Spinal cord (tissue), 10 donors: ENCODE results near the gene FRMD3. TPM values are rescaled to one million over a fixed set of nuclear protein-coding genes. Genes with fewer than 3 reads are reported as not detected.
A peak's percentile ranks its signal among the peaks of the same experiment; 100 is the strongest.

Source experiments
- DNase-seq, 6 donors: peaks; one replicate each; pipeline versions ENCODE4 v3.0.0 to v3.0.0-alpha.2; 2013 to 2015; ENCODE audit warnings: low spot score in 6 of 6, low read depth in 4 of 6
- H3K27ac ChIP-seq: one replicate; pipeline ENCODE4 v1.5.1; 2013; ENCODE audit warnings: low read depth, low read length, control low read depth
- H3K27me3 ChIP-seq: one replicate; pipeline ENCODE4 v1.6.1; 2013; ENCODE audit warnings: low read length; ENCODE audit not compliant: control insufficient read depth, insufficient read depth
- H3K36me3 ChIP-seq: one replicate; pipeline ENCODE4 v1.6.1; 2013; ENCODE audit warnings: low read length; ENCODE audit not compliant: control insufficient read depth, insufficient read depth
- H3K4me1 ChIP-seq: one replicate; pipeline ENCODE4 v1.6.1; 2013; ENCODE audit warnings: low read length; ENCODE audit not compliant: control insufficient read depth, insufficient read depth
- H3K4me3 ChIP-seq: one replicate; pipeline ENCODE4 v1.5.1; 2013; ENCODE audit warnings: low read depth, low read length, control low read depth
- H3K9me3 ChIP-seq: one replicate; pipeline ENCODE4 v1.6.1; 2013; ENCODE audit warnings: low read length; ENCODE audit not compliant: control insufficient read depth, insufficient read depth
- WGBS: methylation state at CpG from one replicate; pipeline ENCODE4 v1.1.5; 2013; ENCODE audit warnings: missing lambda C conversion rate; ENCODE audit not compliant: insufficient coverage; 5-methylcytosine and 5-hydroxymethylcytosine counted together
- polyA plus RNA-seq, 2 donors: library from polyadenylated mRNA; unstranded; fragments of 120-200 nt; gene quantifications; one replicate each; pipeline ENCODE4 v1.2.1, GENCODE V29; 2013; ENCODE audit not compliant: insufficient read length in 2 of 2
- total RNA-seq, 2 donors: library from RNA; depleted of rRNA in 1 of 2; stranded (reverse); fragments of 120-200 nt in 1 of 2; fragments of >200 nt in 1 of 2; gene quantifications; one replicate each; pipeline versions ENCODE4 v1.2.3 to v1.2.4, GENCODE V29; 2013 to 2014
- donor health status: healthy.

FRMD3 gene
- total and polyA plus RNA-seq, 4 donors = 12.6 to 26.8 (median 16.5) TPM

- no peaks in the 10 kb centered on the region for H3K9me3 ChIP-seq
- H3K4me3 ChIP-seq = no peak overlapping the region
- peaks cover 3% of the 10 kb centered on the region for H3K4me1 ChIP-seq
These were observed 113.4 kb downstream of the FRMD3 start for GRCh38 chr9:83424831-83425230.

GRCh38 chr9:83423815-83424707 is 114.1 kb downstream of the FRMD3 start:
- 100% methylated on average over 3 of the region's 14 CpGs for WGBS
- no peak overlapping the region for H3K4me3 ChIP-seq
- no peaks in the 10 kb centered on the region for H3K27me3 ChIP-seq
- no peak overlapping the region for H3K27ac ChIP-seq
- H3K9me3 ChIP-seq = no peaks in the 10 kb centered on the region
- peak in 1 of 6 donors; percentile 19 for DNase-seq
- H3K4me1 ChIP-seq = peaks cover 3% of the 10 kb centered on the region
- no peaks in the 10 kb centered on the region for H3K36me3 ChIP-seq

More at GRCh38 chr9:83424831-83425230, 113.4 kb downstream of the FRMD3 start:
- no peaks in the 10 kb centered on the region for H3K27me3 ChIP-seq
- no peaks in the 10 kb centered on the region for H3K36me3 ChIP-seq
- no peak overlapping the region for H3K27ac ChIP-seq
- WGBS = no CpG with 5 or more reads among the region's 2 CpGs
- no peak for DNase-seq

GRCh38 chr9:83422527-83422926 is 115.7 kb downstream of the FRMD3 start:
- Histone ChIP-seq H3K4me3 (no peak overlapping the region), H3K27ac (no peak overlapping the region), H3K27me3 (no peaks in the 10 kb centered on the region), H3K4me1 (peaks cover 3% of the 10 kb centered on the region), H3K9me3 (no peaks in the 10 kb centered on the region), H3K36me3 (no peaks in the 10 kb centered on the region)
- 100% methylated on average over 1 of the region's 3 CpGs for WGBS
- peak in 1 of 6 donors; percentile 21 for DNase-seq

- Histone ChIP-seq H3K36me3 (no peaks in the 10 kb centered on the region), H3K9me3 (no peaks in the 10 kb centered on the region), H3K4me3 (no peak overlapping the region), H3K27me3 (no peaks in the 10 kb centered on the region), H3K27ac (no peak overlapping the region), H3K4me1 (no peaks in the 10 kb centered on the region)
- WGBS = 100% methylated on average over 1 of the region's 3 CpGs
- DNase-seq = no peak
These were observed 117.7 kb downstream of the FRMD3 start for GRCh38 chr9:83420486-83420885.

GRCh38 chr9:83419961-83420360 is 118.2 kb downstream of the FRMD3 start:
- no peaks in the 10 kb centered on the region for H3K9me3 ChIP-seq
- DNase-seq = peak in 1 of 6 donors; percentile 84
- no peak overlapping the region for H3K27ac ChIP-seq
- 90% methylated on average over 2 of the region's 4 CpGs for WGBS
- H3K4me1 ChIP-seq = no peaks in the 10 kb centered on the region
- H3K27me3 ChIP-seq = no peaks in the 10 kb centered on the region
- H3K36me3 ChIP-seq = no peaks in the 10 kb centered on the region
- no peak overlapping the region for H3K4me3 ChIP-seq

GRCh38 chr9:83418283-83418682 is 119.9 kb downstream of the FRMD3 start:
- no peak for DNase-seq
- Histone ChIP-seq H3K9me3 (no peaks in the 10 kb centered on the region), H3K4me3 (no peak overlapping the region), H3K27me3 (no peaks in the 10 kb centered on the region), H3K27ac (no peak overlapping the region), H3K36me3 (no peaks in the 10 kb centered on the region), H3K4me1 (no peaks in the 10 kb centered on the region)
- WGBS = no CpG with 5 or more reads among the region's 1 CpG

GRCh38 chr9:83413367-83413766 is 124.8 kb downstream of the FRMD3 start:
- H3K4me1 ChIP-seq = no peaks in the 10 kb centered on the region
- H3K36me3 ChIP-seq = no peaks in the 10 kb centered on the region
- no peak for DNase-seq
- H3K27ac ChIP-seq = no peak overlapping the region
- 71% methylated on average over 4 of the region's 4 CpGs for WGBS
- no peaks in the 10 kb centered on the region for H3K9me3 ChIP-seq
- no peak overlapping the region for H3K4me3 ChIP-seq
- no peaks in the 10 kb centered on the region for H3K27me3 ChIP-seq

GRCh38 chr9:83410701-83411100 is 127.5 kb downstream of the FRMD3 start:
- Histone ChIP-seq H3K27me3 (no peaks in the 10 kb centered on the region), H3K27ac (no peak overlapping the region), H3K4me3 (no peak overlapping the region), H3K36me3 (peaks cover 3% of the 10 kb centered on the region), H3K9me3 (peaks cover 2% of the 10 kb centered on the region), H3K4me1 (no peaks in the 10 kb centered on the region)
- WGBS = 88% methylated on average over 4 of the region's 5 CpGs
- DNase-seq = no peak

- no peaks in the 10 kb centered on the region for H3K27me3 ChIP-seq
- no CpG with 5 or more reads among the region's 3 CpGs for WGBS
- no peak overlapping the region for H3K4me3 ChIP-seq
- H3K9me3 ChIP-seq = peaks cover 2% of the 10 kb centered on the region
- no peak overlapping the region for H3K27ac ChIP-seq
- DNase-seq = no peak
- H3K4me1 ChIP-seq = no peaks in the 10 kb centered on the region
- peaks cover 3% of the 10 kb centered on the region for H3K36me3 ChIP-seq
These were observed 131.3 kb downstream of the FRMD3 start for GRCh38 chr9:83406921-83407320.

GRCh38 chr9:83405759-83406158 is 132.4 kb downstream of the FRMD3 start:
- no peak overlapping the region for H3K27ac ChIP-seq
- peaks cover 2% of the 10 kb centered on the region for H3K9me3 ChIP-seq
- DNase-seq = peak in 1 of 6 donors; percentile 87
- H3K27me3 ChIP-seq = no peaks in the 10 kb centered on the region
- H3K36me3 ChIP-seq = peaks cover 3% of the 10 kb centered on the region
- WGBS = 72% methylated on average over 2 of the region's 4 CpGs
- no peak overlapping the region for H3K4me3 ChIP-seq
- H3K4me1 ChIP-seq = no peaks in the 10 kb centered on the region
